HL-60 (cell line): ENCODE data around the gene MDH2.

Experiments used
- DNase-seq, 2 experiments: peaks; one replicate each; pipeline ENCODE4 v3.0.0-alpha.2; 2010 to 2020; ENCODE audit warnings: low read depth in 1 of 2, low spot score in 1 of 2
- H3K27ac ChIP-seq: fragments of 250-450 bp; sonication (Bioruptor Pico); replicated peaks from 2 replicates; pipeline ENCODE4 v1.5.1; 2020; ENCODE audit warnings: mild to moderate bottlenecking, moderate library complexity
- H3K27me3 ChIP-seq: fragments of 250-450 bp; sonication (Bioruptor Pico); 2 replicates; pipeline ENCODE4 v1.5.1; 2021; ENCODE audit warnings: mild to moderate bottlenecking, moderate library complexity; ENCODE audit not compliant: insufficient read depth, poor library complexity, severe bottlenecking
- H3K4me3 ChIP-seq: replicated peaks from 2 replicates; pipeline ENCODE4 v1.5.1; 2011; ENCODE audit warnings: mild to moderate bottlenecking, control low read depth, low read length; ENCODE audit not compliant: insufficient read depth
- GABPA ChIP-seq: IDR thresholded peaks from 2 replicates; pipeline ENCODE4 v1.6.1; 2012; ENCODE audit warnings: low read depth
- POLR2AphosphoS5 ChIP-seq: IDR thresholded peaks from 2 replicates; pipeline ENCODE4 v1.6.1; 2012; ENCODE audit warnings: low read depth
- REST ChIP-seq: IDR thresholded peaks from 2 replicates; pipeline ENCODE4 v1.6.1; 2012; ENCODE audit warnings: low read depth; ENCODE audit not compliant: insufficient replicate concordance
- SPI1 ChIP-seq: IDR thresholded peaks from 2 replicates; pipeline ENCODE4 v1.6.1; 2012; ENCODE audit warnings: low read depth, mild to moderate bottlenecking, borderline replicate concordance
- TF ChIP-seq, protein P1 (sequence below): IDR thresholded peaks from one replicate; pipeline ENCODE4 v1.5.1; 2011; ENCODE audit warnings: low read length, control low read depth, inconsistent platforms; ENCODE audit not compliant: insufficient read depth

Gene MDH2

DNA sequence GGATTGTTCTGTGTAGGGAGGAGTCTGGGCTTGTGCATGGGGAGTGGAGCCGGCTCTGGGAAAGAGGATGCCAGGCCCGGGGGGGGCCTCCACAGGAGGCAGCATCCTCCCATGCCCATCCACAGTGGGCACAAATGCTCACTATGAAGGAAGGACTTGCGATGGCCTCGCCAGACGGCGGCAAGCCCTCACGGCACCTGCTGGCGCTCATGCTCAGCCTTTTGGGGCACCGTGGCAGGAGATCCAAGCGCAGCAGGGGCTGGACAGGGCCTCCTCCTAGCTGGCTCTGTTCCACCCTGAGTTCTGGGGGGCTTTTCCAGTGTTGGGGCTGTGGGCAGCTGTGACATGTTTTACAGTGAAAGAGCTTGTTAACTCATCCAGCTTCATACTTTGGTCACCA, 15.2 kb downstream of the MDH2 start:
- no peak overlapping the region for H3K27ac ChIP-seq
- H3K27me3 ChIP-seq: no peaks in the 10 kb centered on the region
- DNase-seq: no peak
- H3K4me3 ChIP-seq: no peak overlapping the region
- TF ChIP-seq POLR2AphosphoS5 (no peak), SPI1 (no peak), REST (no peak), GABPA (no peak)
- TF ChIP-seq, protein P1, sequence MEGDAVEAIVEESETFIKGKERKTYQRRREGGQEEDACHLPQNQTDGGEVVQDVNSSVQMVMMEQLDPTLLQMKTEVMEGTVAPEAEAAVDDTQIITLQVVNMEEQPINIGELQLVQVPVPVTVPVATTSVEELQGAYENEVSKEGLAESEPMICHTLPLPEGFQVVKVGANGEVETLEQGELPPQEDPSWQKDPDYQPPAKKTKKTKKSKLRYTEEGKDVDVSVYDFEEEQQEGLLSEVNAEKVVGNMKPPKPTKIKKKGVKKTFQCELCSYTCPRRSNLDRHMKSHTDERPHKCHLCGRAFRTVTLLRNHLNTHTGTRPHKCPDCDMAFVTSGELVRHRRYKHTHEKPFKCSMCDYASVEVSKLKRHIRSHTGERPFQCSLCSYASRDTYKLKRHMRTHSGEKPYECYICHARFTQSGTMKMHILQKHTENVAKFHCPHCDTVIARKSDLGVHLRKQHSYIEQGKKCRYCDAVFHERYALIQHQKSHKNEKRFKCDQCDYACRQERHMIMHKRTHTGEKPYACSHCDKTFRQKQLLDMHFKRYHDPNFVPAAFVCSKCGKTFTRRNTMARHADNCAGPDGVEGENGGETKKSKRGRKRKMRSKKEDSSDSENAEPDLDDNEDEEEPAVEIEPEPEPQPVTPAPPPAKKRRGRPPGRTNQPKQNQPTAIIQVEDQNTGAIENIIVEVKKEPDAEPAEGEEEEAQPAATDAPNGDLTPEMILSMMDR: no peak

DNA sequence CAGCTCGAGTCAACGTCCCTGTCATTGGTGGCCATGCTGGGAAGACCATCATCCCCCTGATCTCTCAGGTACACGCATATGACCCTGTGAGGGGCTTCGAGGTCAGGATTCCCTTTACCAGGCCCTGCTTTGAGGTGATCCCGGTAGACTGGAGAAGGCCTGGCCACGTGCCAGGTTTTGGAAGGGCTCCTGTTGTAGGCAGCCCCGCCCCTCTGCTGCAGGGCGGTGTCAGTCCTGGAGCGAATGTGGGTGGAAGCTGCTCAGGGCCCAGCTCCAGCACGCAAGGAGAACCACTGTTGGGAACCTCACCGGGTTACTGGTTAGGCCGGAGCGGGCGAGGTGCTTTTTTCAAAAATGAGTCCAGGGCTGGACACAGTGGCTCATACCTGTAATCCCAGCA, 15.6 kb downstream of the MDH2 start:
- DNase-seq: no peak
- TF ChIP-seq REST (no peak), GABPA (no peak), POLR2AphosphoS5 (no peak), SPI1 (no peak)
- TF ChIP-seq, protein P1: no peak
- no peak overlapping the region for H3K27ac ChIP-seq

GRCh38 chr7:76064208-76064970, 16.5 kb downstream of the MDH2 start:
- Histone ChIP-seq H3K4me3 (no peak overlapping the region), H3K27me3 (no peaks in the 10 kb centered on the region), H3K27ac (no peak overlapping the region)
- no peak for DNase-seq
- TF ChIP-seq SPI1: no peak
- TF ChIP-seq REST: no peak
- TF ChIP-seq, protein P1: no peak
- no peak for TF ChIP-seq GABPA
- no peak for TF ChIP-seq POLR2AphosphoS5

More for the DNA sequence above, 15.6 kb downstream of the MDH2 start:
- Histone ChIP-seq H3K4me3 (no peak overlapping the region), H3K27me3 (no peaks in the 10 kb centered on the region)
